ENCODE data around the gene SPATA32.
A peak's percentile ranks its signal among the peaks of the same experiment; 100 is the strongest.

SPATA32 gene

DNA sequence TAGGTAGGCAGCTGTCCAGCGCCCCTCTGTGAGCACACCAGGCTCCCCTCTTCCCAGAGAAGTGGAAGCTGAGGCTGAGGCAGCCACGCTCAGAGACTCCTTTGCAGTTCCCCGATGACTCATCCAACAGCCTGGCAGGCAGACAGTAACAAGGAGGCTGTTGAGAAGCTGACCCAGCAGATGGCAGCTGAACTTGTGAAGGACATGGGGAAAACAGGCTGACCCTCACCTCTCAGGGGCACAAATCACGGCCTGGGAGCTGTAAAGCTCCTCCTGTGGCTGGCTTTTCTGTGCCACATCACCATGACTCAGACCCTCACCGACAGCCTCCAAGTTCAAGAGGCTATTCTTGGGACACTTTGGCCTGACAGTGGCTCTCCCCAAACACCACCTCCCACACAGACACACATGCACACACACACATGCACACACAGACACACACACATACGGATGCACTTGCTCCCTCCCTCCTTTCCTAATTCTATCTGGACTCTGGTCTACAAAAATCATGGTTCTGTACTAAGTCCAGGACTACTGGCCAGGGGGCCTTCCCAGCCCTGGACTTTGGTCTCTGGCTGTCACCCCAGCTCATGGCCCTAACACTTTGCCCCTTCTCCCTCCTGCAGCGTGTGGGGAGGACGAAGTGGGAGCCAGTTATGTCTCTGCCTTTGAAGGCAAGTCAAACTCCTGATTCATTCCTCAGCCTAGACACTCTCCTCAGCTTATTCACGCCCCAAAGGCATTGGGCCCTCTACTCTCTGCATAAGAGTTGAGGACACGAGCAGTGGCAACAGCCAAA is 31.7 kb upstream of the SPATA32 start:
- peak; percentile 40 for DNase-seq

GRCh38 chr17:45292696-45293412 is 31.0 kb upstream of the SPATA32 start:
- no peak for DNase-seq

- peak; percentile 58 for DNase-seq
Observed at GRCh38 chr17:45291171-45291805, 29.4 kb upstream of the SPATA32 start.

GRCh38 chr17:45290269-45290765 is 28.4 kb upstream of the SPATA32 start:
- DNase-seq = no peak

DNA sequence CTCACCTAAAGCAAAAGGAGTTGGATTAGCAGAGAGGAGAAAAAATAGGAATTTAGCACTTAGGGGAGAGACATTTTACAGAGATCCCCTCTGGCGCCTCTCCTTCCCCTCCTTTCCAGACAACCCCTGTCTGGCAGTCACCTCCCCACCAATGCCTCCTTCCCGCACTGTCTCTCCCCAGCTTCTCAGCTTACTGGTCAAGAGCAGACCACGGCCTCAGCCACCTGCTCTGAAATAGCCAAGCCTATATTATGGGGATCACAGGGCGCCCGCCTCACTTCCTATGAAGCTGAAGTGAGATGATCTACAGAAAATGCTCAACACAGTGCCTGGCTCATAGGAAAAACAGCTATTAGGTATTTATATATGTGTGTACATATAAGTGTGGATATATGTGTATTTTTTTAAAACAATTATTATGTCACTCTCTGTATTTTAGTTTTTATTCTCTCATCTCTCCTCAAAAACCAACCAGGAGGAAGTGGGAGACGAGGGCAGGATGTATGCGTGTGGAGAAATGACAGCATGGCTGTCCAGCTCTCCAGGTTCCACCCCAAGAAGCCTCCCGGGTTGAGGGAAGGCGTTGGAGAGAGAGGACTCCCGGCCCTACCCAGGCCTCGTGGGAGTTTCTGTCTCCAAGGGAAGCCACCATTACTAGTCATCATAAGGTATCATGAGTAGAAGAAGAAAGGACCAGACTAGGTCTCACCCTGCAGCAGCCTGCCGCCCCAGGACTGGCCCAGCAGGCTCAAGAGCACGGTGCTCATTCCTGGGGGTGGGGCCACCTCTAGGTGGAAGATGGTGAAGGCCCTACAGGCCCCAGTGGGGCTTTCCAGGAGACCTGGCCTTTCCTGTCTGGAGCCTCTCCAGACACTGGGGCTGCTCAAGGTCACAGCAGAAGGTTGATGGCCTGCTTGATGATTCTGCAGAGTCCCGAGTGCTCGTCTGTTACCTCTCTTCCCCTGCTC is 27.7 kb upstream of the SPATA32 start:
- DNase-seq = no peak

DNA sequence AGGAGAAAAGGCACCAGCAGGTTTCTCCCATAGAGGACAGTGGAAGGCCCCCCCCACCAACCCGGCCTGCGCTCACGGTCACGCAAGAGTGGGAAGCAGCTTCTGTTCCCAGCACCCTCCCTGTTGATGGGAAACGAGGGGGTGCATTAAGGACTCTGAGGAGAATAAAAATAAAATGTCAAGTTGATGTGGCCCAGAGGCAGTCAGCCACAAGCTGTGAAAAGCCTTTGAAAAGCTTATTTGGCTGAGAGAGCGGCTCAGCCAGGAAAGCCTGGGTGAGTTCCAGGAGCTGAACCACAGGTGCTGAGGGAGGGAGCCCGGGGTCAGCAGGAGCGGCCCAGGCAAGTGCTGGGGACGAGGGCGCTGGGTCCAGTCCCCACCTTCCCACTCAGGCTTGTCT is 26.9 kb upstream of the SPATA32 start:
- DNase-seq = peak; percentile 33

GRCh38 chr17:45287526-45288500 is 25.9 kb upstream of the SPATA32 start:
- DNase-seq = no peak

- no peak for DNase-seq
Observed at GRCh38 chr17:45286286-45286685, 24.4 kb upstream of the SPATA32 start.

- DNase-seq = no peak
Observed at GRCh38 chr17:45284176-45285140, 22.6 kb upstream of the SPATA32 start.

DNA sequence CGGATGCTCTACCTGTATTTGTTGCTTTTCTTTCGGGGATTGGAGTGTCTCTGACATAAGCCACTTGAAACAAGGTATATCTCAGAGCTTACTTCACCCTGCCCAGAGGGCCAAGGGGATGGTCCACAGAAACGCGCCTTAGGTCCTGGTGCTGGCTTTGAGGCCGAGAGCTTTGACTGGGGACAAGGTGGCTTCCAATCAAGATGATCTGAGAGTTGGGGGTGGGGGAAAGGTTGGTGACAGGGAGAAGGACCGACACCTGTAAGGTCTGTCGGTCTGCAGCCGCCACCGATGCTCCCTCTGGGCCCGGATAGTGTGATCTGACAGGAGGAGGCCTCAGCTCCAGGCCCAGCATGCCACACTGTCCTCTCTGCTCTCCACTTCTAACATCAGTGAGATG is 21.8 kb upstream of the SPATA32 start:
- DNase-seq = no peak

- no peak for DNase-seq
Observed at GRCh38 chr17:45282683-45283644, 21.1 kb upstream of the SPATA32 start.

- DNase-seq = no peak
Observed at GRCh38 chr17:45279898-45280297, 18.0 kb upstream of the SPATA32 start.

- no peak for DNase-seq
Observed at GRCh38 chr17:45277992-45278391, 16.1 kb upstream of the SPATA32 start.

- peak; percentile 89 for DNase-seq
Observed at GRCh38 chr17:45277216-45277849, 15.4 kb upstream of the SPATA32 start.

DNA sequence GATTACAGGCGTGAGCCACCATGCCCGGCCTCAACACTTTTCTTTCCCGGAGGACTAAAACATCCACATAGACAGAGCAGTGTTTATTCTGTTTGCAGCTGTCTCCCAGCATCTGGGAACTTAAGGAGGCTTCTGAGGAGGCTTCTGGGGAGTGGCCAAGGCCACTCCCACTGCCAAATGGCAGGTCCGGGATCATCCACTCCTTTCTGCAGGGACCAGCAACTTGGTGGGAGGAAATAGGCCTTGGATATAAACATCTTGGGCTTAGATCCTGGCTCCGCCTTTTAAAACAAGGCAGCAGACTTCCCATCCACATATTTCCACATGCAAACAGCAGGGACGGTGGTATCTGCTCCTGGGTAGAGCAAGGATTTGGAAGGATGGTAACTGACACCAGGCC is 14.1 kb upstream of the SPATA32 start:
- DNase-seq = no peak

GRCh38 chr17:45274033-45274432 is 12.1 kb upstream of the SPATA32 start:
- no peak for DNase-seq

- no peak for DNase-seq
Observed at GRCh38 chr17:45273551-45273957, 11.7 kb upstream of the SPATA32 start.

DNA sequence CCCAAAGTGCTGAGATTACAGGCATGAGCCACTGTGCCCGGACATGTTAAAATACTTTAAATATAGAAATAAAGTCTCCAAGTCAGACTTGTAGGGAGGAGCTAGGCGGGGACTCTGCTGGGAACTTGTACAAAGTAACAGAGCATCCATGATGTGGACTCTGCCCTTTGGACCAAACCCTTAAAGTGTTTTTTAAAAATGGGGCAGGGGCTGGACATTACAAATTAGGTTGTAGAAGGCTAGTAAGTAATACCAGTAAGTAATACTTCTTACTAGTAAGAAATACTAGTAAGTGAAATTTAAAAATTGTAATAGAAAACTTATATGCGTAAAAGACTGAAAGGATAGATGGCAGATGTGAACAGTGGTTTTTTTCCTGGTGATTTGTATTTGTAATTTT is 9.7 kb upstream of the SPATA32 start:
- no peak for DNase-seq

All from midbrain (tissue), 1 donor.